ENCODE results near the gene MYH7. TPM values are rescaled to one million over a fixed set of nuclear protein-coding genes. Genes with fewer than 3 reads are reported as not detected.

Gene MYH7
- total RNA-seq, 6 experiments from 2014 or later = not detected

DNA sequence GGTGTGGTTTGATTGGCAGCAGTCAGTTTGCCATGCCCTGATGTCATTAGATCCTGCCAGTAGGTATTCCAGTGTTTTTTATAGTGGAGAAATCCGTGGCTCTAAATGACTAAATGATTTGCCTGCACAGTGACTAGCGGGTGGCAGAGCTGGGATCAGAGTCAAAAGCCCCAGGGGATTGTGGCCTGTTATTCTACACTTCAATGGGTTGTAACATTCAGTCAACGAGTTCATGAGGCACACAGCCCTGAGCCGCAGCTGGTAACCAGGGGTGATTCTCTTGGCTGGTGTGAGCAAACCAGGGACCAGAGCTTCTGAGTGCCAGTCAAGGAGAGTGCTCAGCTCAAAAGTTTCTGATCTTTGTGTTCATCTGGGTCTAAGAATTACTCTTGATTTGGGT is 29.2 kb downstream of the MYH7 start:
- H3K4me1 Mint-ChIP-seq (ENCODE audit: low read depth) = no peaks in the 10 kb centered on the region
- no peak overlapping the region for H3K27ac Mint-ChIP-seq
- no peaks in the 10 kb centered on the region for H3K9me3 Mint-ChIP-seq
- peaks cover 67% of the 10 kb centered on the region for H3K27me3 Mint-ChIP-seq (ENCODE audit: insufficient read depth)
- H3K36me3 Mint-ChIP-seq (ENCODE audit: low read depth) = no peaks in the 10 kb centered on the region
- no peak for TF ChIP-seq CTCF (IDR thresholded peaks at IDR 0.05)
- no peak overlapping the region for H3K4me3 Mint-ChIP-seq
- DNase-seq = no peak

GRCh38 chr14:23405516-23406025 is 29.9 kb downstream of the MYH7 start:
- H3K27me3 Mint-ChIP-seq (ENCODE audit: insufficient read depth) = peaks cover 70% of the 10 kb centered on the region
- no peak for TF ChIP-seq CTCF (IDR thresholded peaks at IDR 0.05)
- no peak overlapping the region for H3K27ac Mint-ChIP-seq
- no peaks in the 10 kb centered on the region for H3K9me3 Mint-ChIP-seq
- DNase-seq = no peak
- H3K4me1 Mint-ChIP-seq (ENCODE audit: low read depth) = no peaks in the 10 kb centered on the region
- no peak overlapping the region for H3K4me3 Mint-ChIP-seq
- no peaks in the 10 kb centered on the region for H3K36me3 Mint-ChIP-seq (ENCODE audit: low read depth)

DNA sequence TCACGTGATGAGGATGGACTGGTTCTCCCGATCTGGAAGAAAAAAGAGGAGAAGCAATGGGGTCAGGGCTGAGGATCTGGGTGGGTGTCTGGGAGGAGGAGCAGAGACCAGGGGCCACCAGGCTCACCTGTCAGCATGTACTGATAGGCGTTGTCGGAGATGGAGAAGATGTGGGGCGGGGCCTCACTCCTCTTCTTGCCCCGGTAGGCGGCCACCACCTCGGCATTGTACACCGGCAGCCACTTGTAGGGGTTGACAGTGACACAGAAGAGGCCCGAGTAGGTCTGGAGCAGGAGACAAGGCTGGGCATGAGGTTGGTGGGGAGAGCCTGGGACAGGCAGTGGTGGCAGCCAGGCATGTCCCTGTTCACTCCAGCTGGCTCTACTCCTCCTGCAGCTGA is 30.4 kb downstream of the MYH7 start:
- Mint-ChIP-seq H3K4me1 (ENCODE audit: low read depth) (no peaks in the 10 kb centered on the region), H3K36me3 (ENCODE audit: low read depth) (no peaks in the 10 kb centered on the region), H3K27me3 (ENCODE audit: insufficient read depth) (peaks cover 68% of the 10 kb centered on the region), H3K9me3 (no peaks in the 10 kb centered on the region), H3K4me3 (no peak overlapping the region), H3K27ac (no peak overlapping the region)
- no peak for DNase-seq
- no peak for TF ChIP-seq CTCF (IDR thresholded peaks at IDR 0.05)

- H3K36me3 Mint-ChIP-seq (ENCODE audit: low read depth) = no peaks in the 10 kb centered on the region
- H3K9me3 Mint-ChIP-seq = no peaks in the 10 kb centered on the region
- TF ChIP-seq CTCF (IDR thresholded peaks at IDR 0.05) = no peak
- H3K27me3 Mint-ChIP-seq (ENCODE audit: insufficient read depth) = peaks cover 71% of the 10 kb centered on the region
- no peaks in the 10 kb centered on the region for H3K4me1 Mint-ChIP-seq (ENCODE audit: low read depth)
- DNase-seq = no peak
- no peak overlapping the region for H3K4me3 Mint-ChIP-seq
- no peak overlapping the region for H3K27ac Mint-ChIP-seq
Observed at GRCh38 chr14:23404331-23404900, 31.0 kb downstream of the MYH7 start.

- TF ChIP-seq CTCF (IDR thresholded peaks at IDR 0.05) = no peak
- no peak for DNase-seq
- Mint-ChIP-seq H3K36me3 (ENCODE audit: low read depth) (no peaks in the 10 kb centered on the region), H3K27ac (no peak overlapping the region), H3K4me1 (ENCODE audit: low read depth) (no peaks in the 10 kb centered on the region), H3K4me3 (no peak overlapping the region), H3K27me3 (ENCODE audit: insufficient read depth) (peaks cover 73% of the 10 kb centered on the region), H3K9me3 (no peaks in the 10 kb centered on the region)
Observed at GRCh38 chr14:23403908-23404307, 31.6 kb downstream of the MYH7 start.

DNA sequence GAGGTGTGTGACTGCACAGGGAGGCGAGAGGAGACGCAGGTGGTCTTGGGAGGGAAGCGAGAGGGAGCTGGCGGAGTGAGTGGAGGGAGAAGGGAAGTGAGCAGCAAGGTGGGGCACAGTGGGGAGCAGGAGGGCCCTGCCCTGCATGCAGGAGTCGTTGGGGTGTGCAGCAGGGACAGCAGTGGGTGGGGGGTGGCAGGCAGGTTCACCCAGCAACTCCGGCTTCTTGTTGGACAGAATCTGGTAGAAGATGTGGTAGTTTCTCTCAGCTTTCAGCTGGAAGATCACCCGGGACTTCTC is 32.4 kb downstream of the MYH7 start:
- no peaks in the 10 kb centered on the region for H3K9me3 Mint-ChIP-seq
- DNase-seq = no peak
- no peak overlapping the region for H3K27ac Mint-ChIP-seq
- H3K36me3 Mint-ChIP-seq (ENCODE audit: low read depth) = no peaks in the 10 kb centered on the region
- peaks cover 75% of the 10 kb centered on the region for H3K27me3 Mint-ChIP-seq (ENCODE audit: insufficient read depth)
- TF ChIP-seq CTCF (IDR thresholded peaks at IDR 0.05) = no peak
- H3K4me1 Mint-ChIP-seq (ENCODE audit: low read depth) = no peaks in the 10 kb centered on the region
- H3K4me3 Mint-ChIP-seq = no peak overlapping the region

Measured in HFFc6 (cell line).